ENCODE measurements around the gene OPN3.
A peak's percentile ranks its signal among the peaks of the same experiment; 100 is the strongest.

Gene OPN3

GRCh38 chr1:241632987-241633386 is 7.2 kb downstream of the OPN3 start:
- no peak overlapping the region for H3K4me3 ChIP-seq (ENCODE audit: low read length)
- no peak for DNase-seq (ENCODE audit: low read depth)
- TF ChIP-seq, protein P1, sequence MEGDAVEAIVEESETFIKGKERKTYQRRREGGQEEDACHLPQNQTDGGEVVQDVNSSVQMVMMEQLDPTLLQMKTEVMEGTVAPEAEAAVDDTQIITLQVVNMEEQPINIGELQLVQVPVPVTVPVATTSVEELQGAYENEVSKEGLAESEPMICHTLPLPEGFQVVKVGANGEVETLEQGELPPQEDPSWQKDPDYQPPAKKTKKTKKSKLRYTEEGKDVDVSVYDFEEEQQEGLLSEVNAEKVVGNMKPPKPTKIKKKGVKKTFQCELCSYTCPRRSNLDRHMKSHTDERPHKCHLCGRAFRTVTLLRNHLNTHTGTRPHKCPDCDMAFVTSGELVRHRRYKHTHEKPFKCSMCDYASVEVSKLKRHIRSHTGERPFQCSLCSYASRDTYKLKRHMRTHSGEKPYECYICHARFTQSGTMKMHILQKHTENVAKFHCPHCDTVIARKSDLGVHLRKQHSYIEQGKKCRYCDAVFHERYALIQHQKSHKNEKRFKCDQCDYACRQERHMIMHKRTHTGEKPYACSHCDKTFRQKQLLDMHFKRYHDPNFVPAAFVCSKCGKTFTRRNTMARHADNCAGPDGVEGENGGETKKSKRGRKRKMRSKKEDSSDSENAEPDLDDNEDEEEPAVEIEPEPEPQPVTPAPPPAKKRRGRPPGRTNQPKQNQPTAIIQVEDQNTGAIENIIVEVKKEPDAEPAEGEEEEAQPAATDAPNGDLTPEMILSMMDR (conservative IDR thresholded peaks at IDR 0.05; ENCODE audit: low read length) = no peak

GRCh38 chr1:241631674-241632073 is 8.5 kb downstream of the OPN3 start:
- TF ChIP-seq, protein P1 (conservative IDR thresholded peaks at IDR 0.05; ENCODE audit: low read length) = no peak
- H3K4me3 ChIP-seq (ENCODE audit: low read length) = no peak overlapping the region
- DNase-seq (ENCODE audit: low read depth) = no peak

GRCh38 chr1:241630899-241631298 is 9.3 kb downstream of the OPN3 start:
- no peak overlapping the region for H3K4me3 ChIP-seq (ENCODE audit: low read length)
- DNase-seq (ENCODE audit: low read depth) = no peak
- TF ChIP-seq, protein P1 (conservative IDR thresholded peaks at IDR 0.05; ENCODE audit: low read length) = no peak

GRCh38 chr1:241630476-241630875 is 9.7 kb downstream of the OPN3 start:
- DNase-seq (ENCODE audit: low read depth) = no peak
- no peak overlapping the region for H3K4me3 ChIP-seq (ENCODE audit: low read length)
- TF ChIP-seq, protein P1 (conservative IDR thresholded peaks at IDR 0.05; ENCODE audit: low read length) = no peak

DNA sequence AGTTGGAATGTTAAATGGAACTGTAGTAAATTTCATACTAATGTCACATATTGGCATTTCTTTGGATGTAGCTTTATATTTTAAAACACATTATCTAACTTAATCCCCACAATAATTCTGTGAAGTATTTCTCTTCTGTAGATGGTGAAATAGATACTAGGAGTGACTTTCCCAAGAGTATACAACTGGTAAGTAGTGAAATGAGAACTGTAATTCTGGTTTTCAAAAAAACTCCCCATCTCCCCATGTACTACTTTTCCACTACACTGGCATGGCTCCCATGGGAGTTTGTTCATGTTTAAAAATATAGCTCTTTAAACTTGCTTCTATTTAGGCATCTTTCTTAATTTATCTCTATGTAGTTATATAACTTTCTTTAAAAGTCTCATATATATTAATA is 10.2 kb downstream of the OPN3 start:
- DNase-seq (ENCODE audit: low read depth) = no peak
- H3K4me3 ChIP-seq (ENCODE audit: low read length) = no peak overlapping the region
- TF ChIP-seq, protein P1 (conservative IDR thresholded peaks at IDR 0.05; ENCODE audit: low read length) = no peak

DNA sequence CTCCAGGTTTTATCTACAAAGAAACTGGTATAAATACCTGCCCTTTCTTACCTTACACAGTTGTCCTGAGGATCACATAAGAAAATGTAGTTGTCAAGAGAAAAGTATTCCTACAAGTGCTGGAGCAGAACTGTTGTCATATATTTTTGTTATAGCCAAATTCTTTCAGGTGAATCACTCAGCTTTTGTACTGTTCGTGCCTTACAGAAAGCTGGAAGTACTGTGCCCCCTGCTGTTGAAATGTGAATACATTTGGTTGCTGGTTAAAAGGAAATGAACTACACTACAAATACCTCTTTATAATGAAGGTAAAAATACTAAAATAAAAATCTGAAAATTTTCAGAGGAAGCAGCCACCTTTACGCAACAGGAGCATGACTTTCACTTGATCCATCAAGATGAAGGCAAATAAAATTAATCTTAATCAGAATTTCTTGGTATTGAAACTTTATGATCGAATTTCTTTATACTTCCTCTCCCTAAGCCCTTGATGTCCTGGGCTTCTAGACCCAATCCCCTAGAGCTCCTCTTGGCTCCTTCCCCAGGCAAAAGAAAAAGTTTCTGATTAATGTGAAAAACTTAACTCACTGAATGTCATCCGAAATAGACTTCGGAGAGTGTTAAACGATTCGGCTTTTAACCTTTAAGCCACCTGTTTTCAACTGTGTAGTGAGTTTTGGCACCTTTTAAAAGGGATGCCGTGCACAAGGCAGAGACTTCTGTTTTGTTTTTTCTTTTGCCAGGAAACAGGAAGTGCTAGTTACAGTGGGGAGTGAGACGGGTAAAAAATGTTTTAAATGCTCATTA is 12.5 kb downstream of the OPN3 start:
- TF ChIP-seq, protein P1 (conservative IDR thresholded peaks at IDR 0.05; ENCODE audit: low read length) = peak; percentile 74
- peak; percentile 77 for DNase-seq (ENCODE audit: low read depth)
- H3K4me3 ChIP-seq (ENCODE audit: low read length) = no peak overlapping the region

- DNase-seq (ENCODE audit: low read depth) = no peak
- TF ChIP-seq, protein P1 (conservative IDR thresholded peaks at IDR 0.05; ENCODE audit: low read length) = no peak
- H3K4me3 ChIP-seq (ENCODE audit: low read length) = no peak overlapping the region
These were observed 15.2 kb downstream of the OPN3 start for GRCh38 chr1:241624935-241625334.
